GM18505 (cell line): ENCODE results near the gene ILKAP.

Experiments used
- ATAC-seq: cut with Tn5 transposase; IDR thresholded peaks from one replicate; pipeline ENCODE4 v1.9.1; 2021; ENCODE audit not compliant: unreplicated experiment
- POLR2A ChIP-seq: IDR thresholded peaks from 4 replicates; pipeline ENCODE4 v1.6.1; 2011; ENCODE audit warnings: borderline replicate concordance; ENCODE audit not compliant: insufficient read depth, insufficient read length; ENCODE audit errors: extremely low read depth

ILKAP gene

GRCh38 chr2:238240757-238241711, 37.5 kb upstream of the ILKAP start:
- ATAC-seq: no peak
- no peak for TF ChIP-seq POLR2A

DNA sequence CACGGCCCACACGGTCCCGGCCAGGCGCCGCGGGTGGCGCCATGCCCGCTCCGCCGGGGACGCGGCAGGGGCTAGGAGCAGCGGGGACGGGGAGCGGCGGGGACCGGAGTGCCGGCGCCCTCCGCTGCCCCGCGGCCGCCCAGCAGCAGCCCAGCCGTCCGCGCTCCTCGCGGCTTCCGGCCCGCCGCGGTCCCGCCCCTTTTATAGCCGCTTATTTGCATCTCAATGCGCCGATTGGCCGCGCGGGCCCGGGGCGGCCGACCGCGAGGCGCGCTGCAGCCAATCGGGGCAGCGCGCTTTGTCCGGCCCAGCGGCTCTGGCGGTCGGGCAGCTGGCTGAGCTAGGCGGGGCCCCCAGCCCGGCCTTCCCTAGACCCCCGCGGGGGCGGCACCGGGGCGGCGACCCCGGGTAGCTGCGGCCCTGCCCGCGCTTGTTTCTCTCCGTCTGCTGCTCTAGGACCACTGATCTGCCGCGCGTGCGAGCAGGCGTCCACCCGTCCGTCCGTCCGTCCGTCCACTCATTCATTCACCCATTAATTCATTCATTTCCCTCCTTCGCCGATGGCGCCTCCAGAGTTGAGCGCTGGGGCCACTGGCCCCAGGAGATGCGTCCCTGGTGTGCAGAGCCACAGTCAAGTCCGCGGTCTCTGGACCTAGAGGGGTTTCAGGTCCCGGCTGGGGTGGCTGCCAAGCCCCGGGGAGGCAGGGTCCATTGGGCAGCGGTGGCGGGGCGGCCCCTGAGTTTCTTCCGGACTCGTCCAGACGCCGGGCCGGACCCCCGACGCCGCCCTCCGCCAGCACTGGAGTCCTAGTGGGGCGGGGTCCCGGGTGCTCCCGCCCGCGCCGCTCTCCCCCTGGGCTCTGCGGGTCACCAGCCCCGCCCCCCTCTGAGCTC, 36.6 kb upstream of the ILKAP start, which contains the start of gene HES6:
HES6 (minus strand) TSS at position 176 of the 894 bp plus-strand sequence; CDS start at position 43, 133 bp downstream.
- peak; percentile 71 for ATAC-seq
- TF ChIP-seq POLR2A: peak; percentile 82

DNA sequence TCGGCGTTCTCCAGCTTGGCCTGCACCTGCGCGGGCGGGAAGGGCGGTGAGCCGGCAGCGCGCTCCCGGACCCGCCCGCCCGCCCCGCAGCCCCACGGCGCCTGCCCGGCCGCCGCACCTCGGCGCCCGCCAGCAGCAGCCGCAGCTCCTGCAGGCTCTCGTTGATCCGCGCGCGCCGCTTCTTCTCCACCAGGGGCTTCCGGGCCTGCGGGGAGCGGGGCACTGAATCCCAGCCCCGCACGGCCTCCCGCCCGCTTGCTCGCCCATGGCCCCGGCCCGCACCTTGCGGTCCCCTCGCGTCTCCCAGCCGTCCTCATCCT, 36.0 kb upstream of the ILKAP start:
- TF ChIP-seq POLR2A: no peak
- peak; percentile 14 for ATAC-seq

DNA sequence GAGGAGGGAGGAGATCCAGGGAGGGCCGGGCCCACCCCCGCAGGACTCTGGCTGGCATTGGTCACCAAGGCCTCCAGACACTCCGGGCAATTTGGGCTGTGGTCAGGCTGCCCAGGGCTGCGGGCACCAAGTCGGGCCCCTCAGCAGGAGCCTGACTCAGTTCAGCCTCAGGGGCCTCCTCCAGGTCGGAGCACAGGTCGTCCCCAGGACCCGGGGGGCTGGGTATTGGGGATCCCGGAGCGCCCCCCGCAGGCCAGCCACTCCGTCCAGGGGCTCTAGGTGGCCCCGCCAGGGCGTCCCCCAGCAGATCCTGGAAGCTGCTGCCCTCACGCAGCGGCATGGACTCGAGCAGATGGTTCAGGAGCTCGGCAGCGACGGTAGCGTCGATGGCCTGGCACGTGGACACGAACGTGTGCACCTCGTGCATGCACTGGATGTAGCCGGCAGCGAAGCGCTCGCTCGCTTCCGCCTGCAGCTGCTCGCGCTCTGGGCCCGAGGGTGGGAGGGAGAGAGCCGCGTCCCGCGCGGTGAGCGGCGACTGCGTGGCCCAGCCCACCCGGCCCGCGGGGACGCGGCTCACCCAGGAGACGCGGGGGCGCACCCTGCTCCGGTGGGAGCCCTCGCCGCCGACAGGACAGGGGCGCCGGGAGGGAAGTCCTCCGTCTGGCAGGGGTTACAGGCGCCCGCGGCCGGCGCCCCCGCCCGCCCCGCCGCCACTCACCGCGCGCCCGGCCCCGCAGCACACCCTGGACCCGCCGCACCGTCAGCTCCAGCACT, 35.5 kb upstream of the ILKAP start:
- ATAC-seq: peak; percentile 3

GRCh38 chr2:238238311-238238765, 34.8 kb upstream of the ILKAP start:
- TF ChIP-seq POLR2A: no peak
- ATAC-seq: no peak

More for the DNA sequence above, 35.5 kb upstream of the ILKAP start:
- TF ChIP-seq POLR2A: no peak

DNA sequence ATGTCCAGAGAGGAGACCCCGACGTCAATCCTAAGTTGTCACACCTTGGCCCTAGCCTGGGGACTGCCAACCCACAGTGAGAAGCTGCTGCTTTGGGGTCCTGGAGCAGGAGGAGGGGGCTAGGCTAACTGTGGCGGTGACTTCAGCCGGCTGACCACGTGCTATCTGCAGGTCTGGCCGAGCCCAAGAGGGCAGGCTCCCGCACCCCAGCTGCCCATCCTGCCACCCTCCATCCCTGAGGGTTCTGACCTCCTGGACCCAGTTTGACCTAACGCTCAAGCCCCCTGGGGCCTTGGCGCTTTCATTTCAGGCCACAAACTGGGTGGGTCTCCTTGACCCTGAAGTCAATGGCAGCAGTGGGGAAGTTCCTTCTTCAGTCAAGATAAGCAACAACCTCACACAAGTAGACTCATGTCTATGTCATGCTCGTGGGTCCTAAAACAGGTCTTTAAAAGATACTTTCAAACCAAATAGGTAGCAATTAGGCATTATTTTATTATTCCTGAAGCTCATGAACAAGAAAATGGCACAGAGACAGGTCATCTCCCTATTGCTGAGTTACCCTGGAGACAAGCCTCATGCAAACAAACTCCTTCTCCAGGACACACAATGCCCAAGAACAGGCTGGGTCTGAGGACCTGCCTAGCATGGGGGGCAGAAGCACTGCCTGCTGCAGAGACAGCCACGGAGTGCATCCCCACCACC, 34.1 kb upstream of the ILKAP start:
- TF ChIP-seq POLR2A: no peak
- ATAC-seq: no peak

GRCh38 chr2:238236571-238236970, 33.1 kb upstream of the ILKAP start:
- TF ChIP-seq POLR2A: no peak
- ATAC-seq: no peak

DNA sequence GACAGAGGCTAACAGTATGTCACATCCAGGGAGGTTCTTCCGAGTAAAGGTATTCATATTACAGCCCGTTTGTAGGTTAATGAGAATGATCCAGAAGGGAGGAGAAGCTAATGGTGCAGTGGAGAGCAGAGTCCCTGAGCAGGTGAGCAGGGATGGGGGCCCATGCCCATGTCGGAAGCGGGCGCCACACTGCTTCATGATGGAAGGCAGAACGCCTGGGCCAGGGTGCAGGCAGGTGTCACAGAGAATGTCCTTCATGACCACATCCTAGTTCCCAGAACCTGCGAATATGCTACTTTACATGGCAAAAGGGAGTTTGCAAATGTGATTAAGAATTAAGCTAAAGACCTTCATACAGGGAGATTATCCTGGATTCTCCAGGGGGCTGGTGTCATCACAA, 32.4 kb upstream of the ILKAP start:
- no peak for TF ChIP-seq POLR2A
- no peak for ATAC-seq

GRCh38 chr2:238235331-238235732, 31.8 kb upstream of the ILKAP start:
- ATAC-seq: no peak
- no peak for TF ChIP-seq POLR2A

DNA sequence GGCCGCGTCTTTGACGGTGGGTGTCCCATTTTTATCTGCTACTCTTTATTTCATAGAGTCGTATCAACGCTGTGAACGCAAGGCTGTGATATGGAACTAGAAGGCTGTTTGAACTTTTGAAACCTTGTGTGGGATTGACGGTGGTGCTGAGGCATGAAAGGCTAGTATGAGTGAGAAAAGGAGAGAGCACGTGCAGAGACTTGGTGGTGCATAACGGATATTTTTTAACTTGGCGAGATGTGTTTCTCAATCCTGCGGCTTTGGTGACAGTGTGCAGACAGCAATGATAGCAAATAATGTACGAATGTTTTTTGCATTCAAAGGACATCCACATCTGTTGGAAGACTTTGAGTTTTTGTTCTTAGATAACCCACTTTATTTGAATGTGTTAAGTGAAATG, 30.1 kb upstream of the ILKAP start:
- no peak for ATAC-seq
- no peak for TF ChIP-seq POLR2A

DNA sequence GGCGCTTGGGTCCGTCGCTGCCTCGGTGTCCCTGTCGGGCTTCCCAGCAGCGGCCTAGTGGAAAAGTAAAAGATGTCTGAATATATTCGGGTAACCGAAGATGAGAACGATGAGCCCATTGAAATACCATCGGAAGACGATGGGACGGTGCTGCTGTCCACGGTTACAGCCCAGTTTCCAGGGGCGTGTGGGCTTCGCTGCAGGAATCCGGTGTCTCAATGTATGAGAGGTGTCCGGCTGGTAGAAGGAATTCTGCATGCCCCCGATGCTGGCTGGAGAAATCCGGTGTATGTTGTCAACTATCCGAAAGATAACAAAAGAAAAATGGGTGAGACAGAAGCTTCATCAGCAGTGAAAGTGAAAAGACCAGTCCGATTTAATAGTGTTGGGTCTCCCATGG, 28.3 kb upstream of the ILKAP start:
- ATAC-seq: no peak
- no peak for TF ChIP-seq POLR2A

DNA sequence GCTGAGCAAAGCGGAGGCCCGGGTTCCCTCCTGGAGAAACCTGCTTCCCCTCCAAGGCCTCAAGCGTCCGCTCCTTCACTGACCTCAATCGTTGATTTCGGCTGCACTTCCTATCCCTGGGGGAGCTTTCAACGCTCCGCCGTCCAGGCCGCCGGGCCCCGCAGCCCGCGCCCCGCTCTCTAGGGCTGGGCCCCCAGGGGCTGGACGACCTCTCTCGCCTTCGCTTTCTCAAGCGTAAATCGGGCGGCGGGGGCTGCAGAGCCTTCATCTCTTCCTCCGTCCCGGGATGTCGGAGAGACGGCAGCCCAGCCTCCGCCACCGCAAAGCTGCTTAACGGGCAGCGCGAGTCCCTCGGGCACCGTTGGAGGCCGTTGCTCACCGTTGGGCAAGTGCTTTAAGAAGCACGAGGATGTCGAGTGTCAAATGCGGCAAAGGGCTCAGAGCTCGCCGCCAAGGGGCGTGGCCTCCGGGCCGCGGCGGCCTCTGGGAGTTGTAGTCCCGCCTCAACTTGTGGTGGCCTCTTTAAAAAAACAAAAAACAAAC, 27.8 kb upstream of the ILKAP start:
- TF ChIP-seq POLR2A: no peak
- no peak for ATAC-seq
